Activated naive CD4-positive, alpha-beta T cell treated with anti-CD3 and anti-CD28 coated beads, Interleukin-2, amount 50 U/mL, for 72 hours (primary cell): ENCODE results near the gene KRTAP10-3. TPM values are rescaled to one million over a fixed set of nuclear protein-coding genes. Genes with fewer than 3 reads are reported as not detected.
"Not testable (repeated sequence)": the region's sequence is repeated elsewhere in the genome, so short reads cannot be mapped to it uniquely, and the experiment has no call there.

Experiments used
- ATAC-seq, 2 donors: fragments of 150-1000 bp; cut with Tn5 transposase; 2 replicates each; pipeline ENCODE4 v1.10.0; 2021; ENCODE audit warnings: mild to moderate bottlenecking in 2 of 2, moderate library complexity in 2 of 2
- DNase-seq, 2 donors: peaks; one replicate each; pipeline ENCODE4 v3.0.0; 2021 to 2022; ENCODE audit warnings: low spot score in 2 of 2
- H3K27ac Mint-ChIP-seq, 2 donors: one replicate each; pipeline ENCODE4 v1.8.0; 2022; ENCODE audit warnings: mild to moderate bottlenecking in 2 of 2, mixed read lengths in 2 of 2
- H3K36me3 Mint-ChIP-seq, 2 donors: one replicate each; pipeline ENCODE4 v1.8.0; 2022; ENCODE audit warnings: mixed read lengths in 2 of 2
- H3K9me3 Mint-ChIP-seq, 2 donors: one replicate each; pipeline ENCODE4 v1.8.0; 2022; ENCODE audit warnings: mixed read lengths in 2 of 2
- total RNA-seq, 2 donors: library from RNA; stranded (reverse); gene quantifications; one replicate each; pipeline ENCODE4 v1.2.3, GENCODE V29; 2022

KRTAP10-3 gene, protein sequence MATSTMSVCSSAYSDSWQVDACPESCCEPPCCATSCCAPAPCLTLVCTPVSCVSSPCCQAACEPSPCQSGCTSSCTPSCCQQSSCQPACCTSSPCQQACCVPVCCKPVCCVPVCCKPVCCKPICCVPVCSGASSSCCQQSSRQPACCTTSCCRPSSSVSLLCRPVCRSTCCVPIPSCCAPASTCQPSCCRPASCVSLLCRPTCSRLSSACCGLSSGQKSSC
- not detected for total RNA-seq

DNA sequence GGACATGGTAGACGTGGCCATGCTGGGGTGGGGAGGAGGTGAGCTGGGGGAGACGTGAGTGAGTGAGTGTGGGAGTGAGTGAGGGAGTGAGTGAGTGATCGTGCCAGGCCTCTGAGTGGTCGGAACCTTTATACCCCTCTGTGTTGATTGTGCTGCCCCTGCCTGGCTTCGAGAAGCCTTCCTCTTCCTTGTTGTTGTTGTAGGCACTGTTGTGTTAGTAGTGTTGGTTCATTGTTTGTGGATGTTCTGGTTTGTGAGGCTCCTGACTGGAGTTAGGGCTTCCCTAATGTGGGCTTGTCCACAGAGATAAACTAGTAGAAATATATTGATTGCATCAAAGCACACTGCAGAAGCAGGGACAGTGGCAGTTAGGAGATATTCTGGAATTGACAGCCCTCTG is at the start of gene KRTAP10-3:
TSS of gene KRTAP10-3 (minus strand) at position 101 of the 400 bp plus-strand sequence. CDS start at position 21, 80 bp downstream.
- Mint-ChIP-seq H3K27ac (peak within 1 kb of the TSS in 1 of 2 donors; percentile 3), H3K36me3 (peaks cover 10 to 26% of the 10 kb centered on the region in 2 donors), H3K9me3 (peaks cover 6 to 12% of the 10 kb centered on the region in 2 donors)
- ATAC-seq (no peak), DNase-seq (no peak)

DNA sequence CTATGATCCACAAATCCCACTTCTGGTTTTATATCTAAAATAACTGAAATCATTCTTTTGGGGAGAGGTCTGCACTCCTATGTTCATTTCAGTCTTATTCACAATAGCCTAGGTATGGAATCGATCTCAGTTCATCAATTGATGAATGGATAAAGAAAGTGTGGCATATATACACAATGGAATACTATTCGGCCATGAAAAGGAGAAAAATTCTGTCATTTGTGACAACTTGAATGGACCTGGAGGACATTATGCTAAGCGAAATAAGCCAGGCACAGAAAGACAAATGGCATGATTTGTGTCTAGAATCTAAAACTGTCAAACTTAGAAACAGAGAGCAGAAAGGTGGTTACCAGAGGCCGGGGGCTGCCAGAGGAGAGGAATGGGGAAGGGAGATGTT is 47.9 kb upstream of the KRTAP10-3 start:
- H3K27ac Mint-ChIP-seq, result no peak overlapping the region
- DNase-seq (no peak), ATAC-seq (no peak)
- H3K9me3 Mint-ChIP-seq, result peaks cover 18 to 26% of the 10 kb centered on the region in 2 donors
- H3K36me3 Mint-ChIP-seq, result peaks cover 24 to 29% of the 10 kb centered on the region in 2 donors

DNA sequence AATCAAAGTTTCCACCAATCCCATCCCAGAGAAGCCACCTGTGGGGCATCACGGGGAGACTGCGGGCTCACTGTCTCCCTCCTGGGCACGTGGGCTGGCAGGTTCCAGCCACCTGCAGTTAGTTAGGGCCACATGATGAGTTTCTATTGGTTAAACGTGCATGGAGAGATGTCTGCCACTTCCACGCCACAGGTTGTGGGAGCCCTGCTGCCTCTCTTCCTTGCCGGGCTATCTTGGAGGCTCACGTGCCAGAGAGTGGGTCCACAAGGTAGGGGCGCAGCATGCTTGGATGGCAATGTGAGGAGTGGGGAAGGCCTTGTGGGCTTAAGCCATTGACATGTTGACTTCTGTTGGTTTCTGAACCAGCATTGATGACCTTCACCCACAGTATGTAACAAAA is 45.3 kb upstream of the KRTAP10-3 start:
- DNase-seq (no peak), ATAC-seq (no peak)
- H3K27ac Mint-ChIP-seq, result no peak overlapping the region
- peaks cover 3 to 4% of the 10 kb centered on the region in 2 donors for H3K36me3 Mint-ChIP-seq
- peaks cover 2 to 6% of the 10 kb centered on the region in 2 donors for H3K9me3 Mint-ChIP-seq

DNA sequence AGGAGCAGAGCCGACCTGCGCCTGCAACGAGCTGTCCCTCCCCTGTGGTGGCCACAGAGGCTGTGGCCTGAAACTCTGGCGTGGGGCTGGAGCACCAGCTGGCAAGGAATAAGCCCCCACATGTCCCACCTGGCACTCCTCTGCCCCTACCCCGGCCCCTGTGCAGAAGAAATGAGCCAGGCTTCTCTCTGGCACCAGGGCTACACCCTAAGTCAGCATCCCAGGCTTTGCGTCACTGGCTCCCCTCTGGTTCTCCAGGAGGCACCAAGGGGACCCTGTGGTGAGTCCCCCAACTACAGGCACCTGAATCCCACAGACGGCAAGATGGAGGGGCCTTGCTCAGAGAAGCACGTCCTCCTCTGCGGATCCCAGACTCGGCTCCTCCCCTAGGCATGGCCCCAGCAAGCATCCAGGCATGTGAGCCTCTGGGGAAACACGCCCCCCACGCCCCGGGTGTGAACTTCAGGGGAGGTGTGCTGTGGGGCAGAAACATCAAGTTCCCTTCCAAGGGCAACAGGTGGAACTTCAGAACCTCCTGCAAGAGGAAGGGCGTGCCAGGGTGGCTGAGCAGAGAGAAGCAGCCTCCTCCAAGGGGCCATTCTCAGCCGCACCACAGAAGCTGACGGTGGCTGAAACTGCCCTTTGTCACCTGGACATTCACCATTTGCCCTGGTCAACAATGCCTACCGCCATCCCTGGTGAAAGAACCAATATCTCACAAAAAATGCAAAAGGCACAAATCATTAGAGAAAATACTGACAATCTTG is 44.7 kb upstream of the KRTAP10-3 start:
- peaks cover 0 to 5% of the 10 kb centered on the region in 2 donors for H3K36me3 Mint-ChIP-seq
- no peak overlapping the region for H3K27ac Mint-ChIP-seq
- H3K9me3 Mint-ChIP-seq, result peaks cover 4 to 5% of the 10 kb centered on the region in 2 donors
- peak in 1 of 2 donors; percentile 30 for DNase-seq
- no peak for ATAC-seq

DNA sequence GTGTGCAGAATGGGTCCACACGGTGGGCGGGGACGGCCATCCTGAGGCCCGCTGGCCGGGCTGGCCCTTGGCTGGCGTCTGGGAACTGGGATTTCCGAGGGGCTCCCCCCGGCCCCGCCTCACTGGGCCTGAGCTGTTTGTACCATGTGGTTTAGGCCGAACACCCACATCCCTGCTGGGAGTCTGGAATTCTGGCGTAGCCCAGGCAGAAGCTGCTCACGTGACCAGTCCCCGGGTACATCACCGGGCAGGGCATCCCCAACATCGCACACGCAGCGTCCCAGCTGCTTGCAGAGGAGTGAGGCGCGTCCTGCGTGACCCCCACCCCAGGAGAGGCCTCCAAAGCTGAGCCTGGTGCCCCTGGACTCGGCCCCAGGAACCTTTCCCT is 43.9 kb upstream of the KRTAP10-3 start:
- ATAC-seq, result no peak
- H3K9me3 Mint-ChIP-seq, result peaks cover 5 to 8% of the 10 kb centered on the region in 2 donors
- no peak for DNase-seq
- H3K27ac Mint-ChIP-seq, result no peak overlapping the region
- H3K36me3 Mint-ChIP-seq, result peaks cover 0 to 5% of the 10 kb centered on the region in 2 donors

DNA sequence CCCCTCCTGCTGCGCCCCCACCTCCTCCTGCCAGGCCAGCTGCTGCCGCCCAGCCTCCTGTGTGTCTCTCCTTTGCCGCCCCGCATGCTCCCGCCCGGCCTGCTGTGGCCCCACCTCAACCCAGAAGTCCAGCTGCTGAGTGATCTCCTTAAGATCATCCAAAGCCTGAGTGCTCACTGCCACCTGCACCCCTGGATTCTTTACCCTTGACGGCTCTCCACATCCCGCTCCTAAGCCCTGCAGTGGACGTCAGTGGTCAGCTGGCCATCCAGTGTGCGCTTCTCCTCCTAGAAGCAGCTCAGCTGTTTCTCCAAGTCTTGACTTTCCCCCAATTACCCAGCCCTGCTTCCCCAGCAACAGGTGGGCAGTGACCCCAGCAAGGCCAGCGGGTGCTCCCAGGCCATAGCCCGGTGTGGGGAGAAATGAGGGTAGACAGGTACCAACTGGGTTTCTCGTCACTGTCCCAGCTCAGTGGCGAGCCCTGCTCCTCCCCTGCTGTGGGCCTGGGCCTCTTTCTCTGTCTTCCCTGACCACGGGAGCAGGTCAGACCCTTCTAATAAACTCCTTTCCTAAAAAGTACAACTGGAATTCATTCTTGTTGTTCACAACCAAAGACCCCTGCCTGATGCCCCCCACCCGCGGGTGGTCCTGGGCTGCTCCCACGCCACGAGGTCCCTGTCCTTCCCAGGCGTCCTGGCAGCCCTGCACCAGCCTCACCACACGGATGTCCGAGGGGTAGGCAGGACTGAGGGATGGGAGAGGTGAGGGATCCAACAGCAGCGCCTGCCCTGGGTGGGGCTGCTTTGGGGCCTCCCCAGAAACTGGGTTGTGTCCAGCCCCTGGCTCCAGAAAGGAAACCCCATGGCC is 43.2 kb upstream of the KRTAP10-3 start:
- H3K27ac Mint-ChIP-seq, result peak overlapping the region in 1 of 2 donors; percentile 63
- no peak for DNase-seq
- H3K9me3 Mint-ChIP-seq, result peaks cover 5 to 8% of the 10 kb centered on the region in 2 donors
- peaks cover 0 to 5% of the 10 kb centered on the region in 2 donors for H3K36me3 Mint-ChIP-seq
- ATAC-seq, result no peak

DNA sequence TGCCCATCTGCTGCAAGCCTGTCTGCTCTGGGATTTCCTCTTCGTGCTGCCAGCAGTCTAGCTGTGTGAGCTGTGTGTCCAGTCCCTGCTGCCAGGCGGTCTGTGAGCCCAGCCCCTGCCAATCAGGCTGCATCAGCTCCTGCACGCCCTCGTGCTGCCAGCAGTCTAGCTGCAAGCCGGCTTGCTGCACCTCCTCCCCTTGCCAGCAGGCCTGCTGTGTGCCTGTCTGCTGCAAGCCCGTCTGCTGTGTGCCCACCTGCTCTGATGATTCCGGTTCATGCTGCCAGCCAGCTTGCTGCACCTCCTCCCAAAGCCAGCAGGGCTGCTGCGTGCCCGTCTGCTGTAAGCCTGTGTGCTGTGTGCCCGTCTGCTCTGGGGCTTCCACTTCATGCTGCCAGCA is 42.5 kb upstream of the KRTAP10-3 start:
- H3K36me3 Mint-ChIP-seq, DNase-seq, ATAC-seq, H3K27ac Mint-ChIP-seq, H3K9me3 Mint-ChIP-seq: not testable (repeated sequence)

DNA sequence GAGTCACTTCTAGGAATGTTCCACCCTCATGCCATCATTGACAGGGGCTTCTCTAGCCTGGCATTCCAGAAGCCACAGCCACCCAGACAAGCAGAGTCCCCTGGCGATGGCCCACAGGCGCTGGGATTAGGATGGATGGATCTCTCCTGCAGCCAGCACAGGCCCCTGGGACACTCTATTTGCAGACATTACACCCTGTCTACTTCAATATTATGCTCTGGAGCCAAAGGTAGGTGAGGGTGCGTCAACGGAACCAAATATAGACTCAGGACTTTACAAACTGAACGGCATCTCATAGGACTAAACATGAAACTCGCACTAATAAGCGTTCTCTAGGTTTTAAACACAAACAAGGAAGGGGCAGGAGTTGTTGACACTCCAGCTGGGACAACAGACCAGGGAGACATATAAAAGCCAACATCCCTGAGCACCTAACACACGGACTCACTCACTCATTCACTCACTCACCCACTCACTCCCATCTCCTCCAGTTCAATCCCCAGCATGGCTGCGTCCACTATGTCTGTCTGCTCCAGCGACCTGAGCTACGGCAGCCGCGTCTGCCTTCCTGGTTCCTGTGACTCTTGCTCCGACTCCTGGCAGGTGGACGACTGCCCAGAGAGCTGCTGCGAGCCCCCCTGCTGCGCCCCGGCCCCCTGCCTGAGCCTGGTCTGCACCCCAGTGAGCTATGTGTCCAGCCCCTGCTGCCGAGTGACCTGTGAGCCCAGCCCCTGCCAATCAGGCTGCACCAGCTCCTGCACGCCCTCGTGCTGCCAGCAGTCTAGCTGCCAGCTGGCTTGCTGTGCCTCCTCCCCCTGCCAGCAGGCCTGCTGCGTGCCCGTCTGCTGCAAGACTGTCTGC is 41.8 kb upstream of the KRTAP10-3 start, which contains the start of gene KRTAP10-7:
TSS of gene KRTAP10-7 (plus strand) at position 480 of the 861 bp plus-strand sequence. CDS start at position 505, 25 bp downstream.
- DNase-seq, result peak in 1 of 2 donors; percentile 31
- not testable (repeated sequence) for ATAC-seq, H3K36me3 Mint-ChIP-seq, H3K9me3 Mint-ChIP-seq, H3K27ac Mint-ChIP-seq

DNA sequence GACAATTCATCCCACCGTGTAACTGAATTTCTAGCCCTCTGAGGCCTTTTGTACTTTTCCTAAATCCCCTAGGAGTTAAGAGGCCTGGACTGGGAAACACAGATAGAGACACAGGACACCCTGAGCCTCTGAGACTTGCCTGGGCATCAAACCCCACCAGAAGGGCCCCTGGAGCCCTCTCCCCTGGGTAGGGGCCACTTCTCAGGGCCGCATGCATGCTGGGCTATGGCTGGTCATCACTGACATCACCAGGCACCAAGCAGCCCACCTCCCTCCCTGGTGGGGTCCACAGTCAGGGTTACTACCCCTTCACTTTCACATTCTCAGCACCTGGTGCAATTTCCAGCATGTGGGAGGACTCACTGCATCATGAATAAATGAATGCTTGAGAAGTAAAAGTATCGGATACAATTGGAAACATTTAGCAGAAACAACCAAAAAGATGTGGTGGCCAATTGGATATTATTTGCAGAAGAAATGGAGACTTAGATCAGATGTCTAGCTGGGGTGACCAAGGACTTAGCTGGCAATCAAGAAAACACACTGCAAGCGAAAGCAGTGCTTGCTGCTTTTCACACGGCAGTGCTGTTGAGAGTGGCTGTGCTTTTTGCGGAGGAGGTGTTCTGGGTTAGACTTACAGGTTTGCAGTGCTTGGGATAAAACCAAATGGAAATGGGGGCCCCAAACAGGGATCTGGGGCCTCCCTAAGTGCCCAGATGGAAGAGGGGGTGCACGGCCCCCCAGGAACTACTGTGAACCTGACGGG is 40.9 kb upstream of the KRTAP10-3 start:
- Mint-ChIP-seq H3K36me3 (peaks cover 0 to 5% of the 10 kb centered on the region in 2 donors), H3K9me3 (peaks cover 4 to 5% of the 10 kb centered on the region in 2 donors), H3K27ac (no peak overlapping the region)
- DNase-seq, result peak in 1 of 2 donors; percentile 28
- no peak for ATAC-seq

DNA sequence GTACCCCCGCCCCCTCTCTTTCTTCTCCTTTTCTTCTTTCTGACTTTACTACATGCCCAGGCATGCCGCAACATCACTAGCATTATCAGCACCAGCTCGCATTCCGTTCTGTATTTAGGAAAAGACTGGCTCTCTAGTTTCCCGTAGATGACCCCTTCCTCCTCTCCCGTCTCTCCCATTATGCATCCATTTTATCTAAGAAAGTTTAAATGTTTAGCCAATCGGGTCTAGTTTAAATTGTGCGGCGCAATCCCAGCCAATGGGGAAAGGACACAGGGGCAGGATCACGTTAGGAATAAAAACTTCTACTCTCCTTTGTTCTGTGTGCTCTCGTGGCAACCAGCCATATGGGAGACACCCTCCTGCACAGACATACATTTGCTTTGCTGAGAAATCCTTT is 39.5 kb upstream of the KRTAP10-3 start:
- DNase-seq, result no peak
- no peak for ATAC-seq
- Mint-ChIP-seq H3K36me3 (peaks cover 0 to 5% of the 10 kb centered on the region in 2 donors), H3K27ac (peak overlapping the region in 1 of 2 donors; percentile 33), H3K9me3 (peaks cover 4 to 5% of the 10 kb centered on the region in 2 donors)

DNA sequence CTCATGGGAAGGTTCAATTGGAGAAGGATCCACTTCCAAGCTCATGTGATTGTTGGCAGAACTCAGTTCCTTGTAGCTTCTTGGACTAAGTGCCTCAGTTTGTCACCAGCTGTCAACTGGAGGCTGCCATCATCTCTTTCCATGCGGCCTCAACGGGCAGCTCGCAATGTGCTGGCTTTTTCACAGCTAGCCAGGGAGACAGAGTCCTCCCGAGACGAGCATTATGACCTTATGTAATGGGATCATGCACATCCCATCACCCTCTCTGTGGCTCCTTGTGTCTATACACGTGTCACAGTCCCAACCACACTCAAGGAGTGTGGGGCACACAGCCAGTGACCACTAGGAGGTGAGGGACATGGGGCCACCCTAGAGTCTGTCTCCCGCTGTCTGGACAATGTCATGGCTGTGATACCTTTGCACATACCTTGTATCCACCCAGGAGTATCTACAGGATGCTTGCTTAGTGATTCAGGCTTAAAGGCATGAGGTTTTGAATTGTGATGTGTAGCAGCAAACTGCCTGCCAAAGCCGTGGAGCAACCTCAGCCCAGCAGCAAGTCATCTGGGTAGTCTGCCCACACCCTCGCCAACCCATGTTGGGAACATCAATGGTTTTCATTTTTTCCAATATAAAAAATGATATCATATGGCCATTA is 37.6 kb upstream of the KRTAP10-3 start:
- DNase-seq, result peak in 1 of 2 donors; percentile 41
- Mint-ChIP-seq H3K27ac (no peak overlapping the region), H3K9me3 (peaks cover 4 to 5% of the 10 kb centered on the region in 2 donors), H3K36me3 (peaks cover 0 to 5% of the 10 kb centered on the region in 2 donors)
- peak in 1 of 2 donors; percentile 33 for ATAC-seq

DNA sequence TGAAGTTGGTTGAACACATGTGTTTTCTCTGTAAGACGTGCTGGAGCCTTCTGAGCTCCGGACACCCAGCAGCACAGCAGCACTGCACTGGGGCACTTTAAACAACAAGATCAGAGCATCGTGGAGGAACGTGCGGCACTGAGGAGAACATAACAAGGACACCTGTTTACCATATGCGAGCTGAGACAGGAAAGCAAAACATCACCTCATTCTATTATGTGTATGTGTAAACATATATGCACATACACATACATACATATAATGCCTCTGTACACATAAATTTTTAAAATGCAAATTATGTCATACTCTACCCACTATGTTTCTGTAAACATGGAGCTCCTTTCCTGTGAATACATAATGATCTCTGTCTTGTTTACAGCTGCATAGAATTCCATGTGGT is 36.9 kb upstream of the KRTAP10-3 start:
- H3K27ac Mint-ChIP-seq, result no peak overlapping the region
- peaks cover 4 to 5% of the 10 kb centered on the region in 2 donors for H3K9me3 Mint-ChIP-seq
- H3K36me3 Mint-ChIP-seq, result peaks cover 0 to 5% of the 10 kb centered on the region in 2 donors
- ATAC-seq (no peak), DNase-seq (no peak)

DNA sequence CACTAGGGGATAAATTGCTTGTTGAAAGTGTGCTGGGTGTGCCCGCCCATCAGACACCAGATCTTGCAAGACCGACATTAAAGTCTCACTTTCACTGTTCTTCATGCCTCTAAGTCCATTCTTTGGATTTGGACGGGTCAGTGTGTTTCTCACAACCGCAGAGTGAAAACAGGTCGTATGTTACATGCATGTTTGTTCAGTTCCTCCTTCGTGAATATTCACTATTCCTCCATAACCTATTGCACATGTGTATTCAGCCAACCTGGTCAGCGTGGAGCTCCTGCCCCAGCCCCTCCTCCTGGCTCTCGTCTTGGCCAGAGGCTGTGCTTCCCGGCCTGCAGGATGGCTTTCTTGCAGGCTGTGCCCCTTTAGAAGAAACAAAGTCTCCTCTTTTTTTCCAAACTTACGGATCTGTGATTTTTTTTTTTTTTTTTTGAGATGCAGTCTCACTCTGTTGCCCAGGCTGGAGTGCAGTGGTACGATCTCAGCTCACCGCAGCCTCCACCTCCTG is 35.9 kb upstream of the KRTAP10-3 start:
- no peak for ATAC-seq
- peak overlapping the region in 1 of 2 donors; percentile 77 for H3K27ac Mint-ChIP-seq
- DNase-seq, result no peak
- peaks cover 0 to 5% of the 10 kb centered on the region in 2 donors for H3K36me3 Mint-ChIP-seq
- H3K9me3 Mint-ChIP-seq, result peaks cover 4 to 5% of the 10 kb centered on the region in 2 donors

DNA sequence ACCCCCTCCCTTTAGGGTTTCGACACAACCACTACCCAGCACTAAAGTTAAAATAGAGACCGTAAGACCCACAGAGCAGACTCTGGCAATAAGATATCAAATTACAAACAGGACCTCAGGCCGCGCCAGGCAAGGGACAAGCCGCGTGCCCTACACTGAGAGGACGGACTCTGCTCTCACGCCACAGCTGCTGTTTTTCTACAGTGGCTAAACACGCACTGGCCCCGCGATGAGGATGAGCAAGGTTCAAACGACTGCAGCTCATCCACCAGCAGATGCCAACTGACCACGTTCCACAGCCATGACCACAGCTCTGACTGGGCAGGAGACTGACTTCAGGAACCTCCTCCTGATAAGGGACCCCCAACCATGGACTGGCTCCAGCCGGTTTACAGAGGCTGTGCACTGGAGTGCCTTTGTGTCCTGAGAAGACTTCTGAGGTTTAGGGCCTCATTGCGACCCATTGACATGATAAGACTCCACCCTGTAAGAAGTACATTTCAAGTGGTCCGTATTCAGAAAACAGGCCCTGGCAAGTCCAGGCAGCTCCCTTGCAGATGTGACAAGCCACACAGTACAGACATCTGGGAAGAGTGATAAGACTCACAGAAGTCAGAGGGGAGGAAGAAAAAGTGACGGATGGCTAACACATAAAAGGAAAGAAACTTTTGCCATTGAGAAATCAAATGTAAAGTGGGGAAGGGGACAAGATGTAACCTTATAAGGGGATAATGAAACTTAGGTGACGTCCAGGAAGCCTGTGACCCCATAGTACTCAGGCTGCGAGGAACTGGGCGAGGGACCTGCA is 35.2 kb upstream of the KRTAP10-3 start:
- no peak for ATAC-seq
- Mint-ChIP-seq H3K36me3 (peaks cover 0 to 4% of the 10 kb centered on the region in 2 donors), H3K9me3 (peaks cover 4% of the 10 kb centered on the region in 2 donors), H3K27ac (peak overlapping the region in 1 of 2 donors; percentile 77)
- peak in 1 of 2 donors; percentile 35 for DNase-seq
